HEK293T (cell line): ENCODE results near the gene GALNT2.

Source experiments
- CTCF ChIA-PET: fragments of 350-600 bp; formaldehyde crosslinking; extraction: SDS; loops from one replicate; lab custom pipeline; 2021; ENCODE audit warnings: antibody characterized with exemption, inconsistent platforms; lab: Yijun Ruan, JAX
- POLR2A ChIA-PET: fragments of 350-600 bp; formaldehyde crosslinking; extraction: SDS; loops from one replicate; lab custom pipeline; 2020; ENCODE audit warnings: antibody characterized with exemption, inconsistent platforms; lab: Yijun Ruan, JAX
- DNase-seq: peaks from one replicate; pipeline ENCODE4 v3.0.0; 2012; ENCODE audit warnings: mixed read lengths; ENCODE audit errors: extremely low spot score
- ARNT ChIP-seq: fragments of 450-650 bp; IDR thresholded peaks from 2 replicates; pipeline ENCODE4 v1.6.1; 2017; ENCODE audit warnings: mild to moderate bottlenecking
- BHLHE40 ChIP-seq: fragments of 450-650 bp; IDR thresholded peaks from 2 replicates; pipeline ENCODE4 v1.6.1; 2016; ENCODE audit warnings: mild to moderate bottlenecking, moderate library complexity, borderline replicate concordance
- CTBP1 ChIP-seq: fragments of 450-650 bp; IDR thresholded peaks from 2 replicates; pipeline ENCODE4 v1.6.1; 2016; ENCODE audit warnings: borderline replicate concordance
- ELF4 ChIP-seq: fragments of 450-650 bp; IDR thresholded peaks from 2 replicates; pipeline ENCODE4 v1.6.1; 2017; ENCODE audit warnings: antibody characterized with exemption
- FOXA1 ChIP-seq: fragments of 450-650 bp; IDR thresholded peaks from 2 replicates; pipeline ENCODE4 v1.6.1; 2016; ENCODE audit warnings: mild to moderate bottlenecking
- FOXK2 ChIP-seq: fragments of 450-650 bp; IDR thresholded peaks from 2 replicates; pipeline ENCODE4 v1.6.1; 2016; ENCODE audit warnings: mild to moderate bottlenecking
- FOXM1 ChIP-seq: fragments of 450-650 bp; IDR thresholded peaks from 2 replicates; pipeline ENCODE4 v1.6.1; 2017; ENCODE audit warnings: mild to moderate bottlenecking, borderline replicate concordance
- HDGF ChIP-seq: fragments of 450-650 bp; IDR thresholded peaks from 2 replicates; pipeline ENCODE4 v1.6.1; 2017; ENCODE audit warnings: antibody characterized with exemption, borderline replicate concordance
- L3MBTL2 ChIP-seq: fragments of 450-650 bp; conservative IDR thresholded peaks from 2 replicates; pipeline ENCODE4 v1.6.1; 2016; ENCODE audit warnings: mild to moderate bottlenecking
- LEF1 ChIP-seq: fragments of 450-650 bp; IDR thresholded peaks from 2 replicates; pipeline ENCODE4 v1.6.1; 2017; ENCODE audit warnings: mild to moderate bottlenecking, borderline replicate concordance
- NFRKB ChIP-seq: fragments of 450-650 bp; IDR thresholded peaks from 2 replicates; pipeline ENCODE4 v1.6.1; 2016; ENCODE audit warnings: mild to moderate bottlenecking, moderate library complexity
- SP1 ChIP-seq: fragments of 450-650 bp; IDR thresholded peaks from 2 replicates; pipeline ENCODE4 v1.6.1; 2017
- SUZ12 ChIP-seq: fragments of 450-650 bp; IDR thresholded peaks from 2 replicates; pipeline ENCODE4 v1.6.1; 2016; ENCODE audit warnings: mild to moderate bottlenecking
- TARDBP ChIP-seq: fragments of 450-650 bp; IDR thresholded peaks from 2 replicates; pipeline ENCODE4 v1.6.1; 2016
- ZNF384 ChIP-seq: fragments of 450-650 bp; IDR thresholded peaks from 2 replicates; pipeline ENCODE4 v1.6.1; 2016
- TF ChIP-seq, protein P1 (sequence below): fragments of 450-650 bp; IDR thresholded peaks from 2 replicates; pipeline ENCODE4 v1.6.1; 2016

Gene GALNT2

DNA sequence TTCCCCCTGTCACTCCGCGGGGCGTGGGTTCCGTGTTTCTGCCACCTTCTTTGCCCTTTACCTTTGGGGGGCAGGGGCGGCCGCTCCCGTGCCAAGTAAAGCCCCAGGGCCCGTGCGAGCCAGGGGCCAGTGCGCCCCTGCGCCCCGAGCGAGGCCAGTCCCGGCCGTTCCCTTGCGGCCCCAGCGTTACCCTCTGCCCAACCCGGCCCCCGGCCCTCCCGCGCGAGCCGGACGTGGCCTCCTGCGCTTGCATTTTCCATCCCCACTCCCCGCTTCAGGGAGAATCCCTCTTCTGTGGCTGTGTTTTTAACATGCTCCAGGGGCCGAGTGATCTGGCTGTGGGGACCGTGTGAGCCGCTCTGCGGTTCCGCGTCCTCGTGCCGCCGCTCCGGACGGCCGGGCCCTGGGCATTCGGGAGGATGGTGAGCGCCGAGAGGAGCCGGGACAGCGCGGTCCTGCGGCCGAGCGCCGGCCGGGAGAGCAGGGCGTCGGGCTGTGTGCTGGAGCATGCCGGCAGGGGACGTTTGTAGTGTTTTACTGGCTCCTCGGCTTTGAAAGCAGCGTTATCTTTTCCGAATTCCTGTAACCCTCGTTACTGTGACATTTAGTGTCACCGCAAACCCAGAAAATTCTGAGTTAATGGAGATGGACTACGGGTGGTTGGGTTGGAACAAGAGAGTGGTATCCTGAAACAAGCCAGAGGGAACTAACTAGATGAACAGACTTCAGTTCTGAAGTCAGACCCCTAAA lies 1.0 kb downstream of the GALNT2 start:
- peak; percentile 53 for DNase-seq

GRCh38 chr1:230068621-230068873 lies 1.5 kb downstream of the GALNT2 start:
- ChIA-PET CTCF (no interaction called here), POLR2A (interaction anchor here (0.9 kb wide), 1 partner anchor 123 kb away, joined by 4 read pairs; no protein-coding TSS in a partner anchor)
- TF ChIP-seq L3MBTL2 (no peak), SUZ12 (no peak), TARDBP (no peak)
- DNase-seq, result no peak

More for the DNA sequence above, 1.0 kb downstream of the GALNT2 start:
- ChIA-PET POLR2A (no interaction called here), CTCF (no interaction called here)
- TF ChIP-seq FOXA1 (no peak), SP1 (no peak), SUZ12 (no peak), TARDBP (no peak), FOXM1 (no peak), L3MBTL2 (peak; percentile 63)
- TF ChIP-seq, protein P1, sequence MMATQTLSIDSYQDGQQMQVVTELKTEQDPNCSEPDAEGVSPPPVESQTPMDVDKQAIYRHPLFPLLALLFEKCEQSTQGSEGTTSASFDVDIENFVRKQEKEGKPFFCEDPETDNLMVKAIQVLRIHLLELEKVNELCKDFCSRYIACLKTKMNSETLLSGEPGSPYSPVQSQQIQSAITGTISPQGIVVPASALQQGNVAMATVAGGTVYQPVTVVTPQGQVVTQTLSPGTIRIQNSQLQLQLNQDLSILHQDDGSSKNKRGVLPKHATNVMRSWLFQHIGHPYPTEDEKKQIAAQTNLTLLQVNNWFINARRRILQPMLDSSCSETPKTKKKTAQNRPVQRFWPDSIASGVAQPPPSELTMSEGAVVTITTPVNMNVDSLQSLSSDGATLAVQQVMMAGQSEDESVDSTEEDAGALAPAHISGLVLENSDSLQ, result no peak

DNA sequence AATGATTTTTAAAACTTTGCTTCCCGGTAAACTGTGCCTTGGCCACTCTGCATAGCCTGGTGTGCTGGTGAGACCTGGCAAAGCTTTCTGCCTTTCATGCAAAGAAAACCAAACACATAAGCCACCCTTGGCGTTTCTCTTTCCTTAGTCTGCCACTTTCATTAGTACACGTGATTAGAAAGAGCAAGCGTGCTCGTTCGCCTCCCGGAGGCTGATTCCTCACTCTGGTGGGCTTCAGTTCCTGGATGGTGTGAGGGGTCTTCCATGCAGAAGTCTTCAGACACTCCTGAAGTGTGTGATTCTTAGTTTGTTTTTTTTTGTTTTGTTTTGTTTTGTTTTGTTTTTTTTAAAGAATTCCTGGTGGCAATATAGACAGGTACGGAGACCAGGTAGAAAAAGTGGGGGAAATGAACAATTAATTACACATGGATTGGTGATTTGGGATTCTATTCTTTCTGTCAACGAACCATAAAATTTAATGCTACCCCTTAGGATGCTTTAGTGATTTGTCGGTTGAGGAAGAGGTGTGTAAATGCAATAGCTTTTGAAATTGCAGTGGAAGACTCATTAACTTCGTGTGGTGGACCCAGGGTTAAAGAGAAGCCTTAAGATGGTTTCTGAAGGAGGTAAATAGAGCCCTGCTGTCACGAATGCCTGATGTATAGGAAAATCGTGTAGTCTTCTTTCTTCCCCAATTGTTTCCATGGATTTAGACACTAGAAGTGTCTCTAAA lies 2.1 kb downstream of the GALNT2 start:
- TF ChIP-seq L3MBTL2 (peak; percentile 70; the same call in 1 of the 2 replicates), SUZ12 (no peak)
- POLR2A ChIA-PET, result interaction anchor here (0.9 kb wide), 1 partner anchor 123 kb away, joined by 4 read pairs; no protein-coding TSS in a partner anchor
- peak; percentile 48 for DNase-seq
- CTCF ChIA-PET, result no interaction called here

- POLR2A ChIA-PET, result no interaction called here
Measured at GRCh38 chr1:230069796-230070195, 2.8 kb downstream of the GALNT2 start.

GRCh38 chr1:230070321-230071208 lies 3.5 kb downstream of the GALNT2 start:
- TF ChIP-seq TARDBP (no peak), SP1 (no peak), FOXM1 (no peak), FOXA1 (no peak), BHLHE40 (no peak), NFRKB (no peak), CTBP1 (no peak)
- POLR2A ChIA-PET, result no interaction called here
- DNase-seq, result no peak
- CTCF ChIA-PET, result no interaction called here

More at GRCh38 chr1:230069796-230070195, 2.8 kb downstream of the GALNT2 start:
- CTCF ChIA-PET, result no interaction called here
- TF ChIP-seq NFRKB, result no peak
- no peak for TF ChIP-seq FOXA1
- TF ChIP-seq FOXK2, result no peak
- TF ChIP-seq ZNF384, result no peak
- TF ChIP-seq TARDBP, result no peak
- no peak for TF ChIP-seq L3MBTL2
- TF ChIP-seq LEF1, result no peak
- no peak for TF ChIP-seq ELF4
- no peak for TF ChIP-seq SUZ12
- TF ChIP-seq SP1, result no peak
- no peak for TF ChIP-seq HDGF
- no peak for TF ChIP-seq BHLHE40
- no peak for DNase-seq

DNA sequence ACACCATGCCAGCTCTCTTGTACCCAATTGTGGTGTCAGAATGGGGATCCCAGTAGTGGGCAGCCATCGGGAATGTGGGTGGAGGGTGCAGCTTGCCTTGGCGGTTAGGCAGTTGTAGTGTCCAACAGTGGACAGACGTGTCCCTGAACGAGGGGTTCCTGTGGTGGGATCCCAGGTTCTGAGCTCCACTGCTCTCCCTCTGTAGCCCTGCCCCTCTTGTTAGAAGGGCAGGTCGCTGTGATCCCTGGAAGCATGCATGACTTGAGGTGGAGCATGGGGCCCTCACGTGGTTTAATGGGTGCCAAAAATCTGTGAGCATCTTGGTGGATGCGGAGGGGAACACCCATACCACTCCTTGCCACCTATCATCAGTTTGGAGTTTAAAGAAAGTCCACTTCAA lies 4.3 kb downstream of the GALNT2 start:
- POLR2A ChIA-PET, result no interaction called here

More for the DNA sequence above, 4.3 kb downstream of the GALNT2 start:
- TF ChIP-seq FOXM1 (no peak), ZNF384 (no peak), FOXK2 (no peak), LEF1 (no peak), TARDBP (no peak), ELF4 (no peak), CTBP1 (no peak), HDGF (no peak), ARNT (no peak), NFRKB (no peak), BHLHE40 (no peak), SUZ12 (no peak), FOXA1 (no peak)
- TF ChIP-seq, protein P1, result no peak
- CTCF ChIA-PET, result interaction anchor here (0.5 kb wide), 1 partner anchor 1343 kb away, joined by 6 read pairs; no protein-coding TSS in a partner anchor
- DNase-seq, result no peak
